GM18909 (cell line): ENCODE results near the gene BGLAP.

Source experiments
- ATAC-seq: cut with Tn5 transposase; IDR thresholded peaks from one replicate; pipeline ENCODE4 v1.9.1; 2021; ENCODE audit warnings: mild to moderate bottlenecking; ENCODE audit not compliant: unreplicated experiment, poor library complexity

The BGLAP gene

GRCh38 chr1:156286061-156286460 lies 44.1 kb downstream of the BGLAP start:
- no peak for ATAC-seq

GRCh38 chr1:156289857-156290256 lies 47.9 kb downstream of the BGLAP start:
- no peak for ATAC-seq

- peak; percentile 58 for ATAC-seq
Measured at GRCh38 chr1:156291226-156292061, 49.5 kb downstream of the BGLAP start.
